CD14-positive monocyte (primary cell): ENCODE results near the gene CRYBA2. TPM values are rescaled to one million over a fixed set of nuclear protein-coding genes. Genes with fewer than 3 reads are reported as not detected.

Experiments used
- DNase-seq, 3 donors: peaks; one replicate each; pipeline ENCODE4 v3.0.0-alpha.2; 2011 to 2022
- H2AFZ ChIP-seq: 2 replicates; pipeline ENCODE4 v1.6.0; 2012; ENCODE audit warnings: mild to moderate bottlenecking, low read depth, low read length, inconsistent platforms; ENCODE audit not compliant: insufficient read depth, poor library complexity, severe bottlenecking
- H3K27ac ChIP-seq, 2 donors: 1 replicate in 1 of 2; 2 replicates in 1 of 2; pipeline ENCODE4 v1.5.1; 2012 to 2013; ENCODE audit warnings: low read length in 2 of 2, control low read depth in 1 of 2, inconsistent platforms in 1 of 2, low read depth in 1 of 2, mild to moderate bottlenecking in 1 of 2
- H3K27me3 ChIP-seq, 2 donors: one replicate each; pipeline versions ENCODE4 v1.6.0 to v1.6.1; 2011 to 2013; ENCODE audit warnings: low read length in 2 of 2; ENCODE audit not compliant: control insufficient read depth in 2 of 2, insufficient read depth in 2 of 2
- H3K36me3 ChIP-seq, 2 donors: replicated peaks in 1 of 2; 1 replicate in 1 of 2; 2 replicates in 1 of 2; pipeline versions ENCODE4 v1.5.1 to v1.6.1; 2012 to 2013; ENCODE audit warnings: low read length in 2 of 2, control low read depth in 1 of 2, inconsistent platforms in 1 of 2, mild to moderate bottlenecking in 1 of 2; ENCODE audit not compliant: insufficient read depth in 2 of 2, control insufficient read depth in 1 of 2
- H3K4me1 ChIP-seq, 2 donors: 1 replicate in 1 of 2; 2 replicates in 1 of 2; pipeline versions ENCODE4 v1.5.1 to v1.6.1; 2012 to 2013; ENCODE audit warnings: low read length in 2 of 2, control low read depth in 1 of 2, inconsistent platforms in 1 of 2, mild to moderate bottlenecking in 1 of 2, moderate library complexity in 1 of 2; ENCODE audit not compliant: insufficient read depth in 2 of 2, control insufficient read depth in 1 of 2
- H3K4me2 ChIP-seq: replicated peaks from 2 replicates; pipeline ENCODE3; 2012; ENCODE audit warnings: low read length, moderate library complexity, mild to moderate bottlenecking; ENCODE audit not compliant: poor library complexity, severe bottlenecking; ENCODE audit errors: extremely low read depth
- H3K4me3 ChIP-seq, 3 experiments: fragments of 200-600 bp in 1 of 3; sonication (generic) in 1 of 3; replicated peaks in 1 of 3; 1 replicate in 2 of 3; 2 replicates in 1 of 3; pipeline ENCODE4 v1.5.1; 2011 to 2013; ENCODE audit warnings: low read length in 3 of 3, mild to moderate bottlenecking in 3 of 3, control low read depth in 2 of 3, low read depth in 2 of 3, inconsistent platforms in 1 of 3, moderate library complexity in 1 of 3
- H3K79me2 ChIP-seq: 2 replicates; pipeline ENCODE4 v1.6.0; 2012; ENCODE audit warnings: mild to moderate bottlenecking, control low read depth, inconsistent platforms, low read length, moderate library complexity; ENCODE audit not compliant: insufficient read depth
- H3K9ac ChIP-seq: 2 replicates; pipeline ENCODE4 v1.6.0; 2017; ENCODE audit warnings: low read length, mild to moderate bottlenecking; ENCODE audit not compliant: insufficient read depth, poor library complexity, severe bottlenecking
- H3K9me3 ChIP-seq, 2 donors: replicated peaks in 1 of 2; 1 replicate in 1 of 2; 2 replicates in 1 of 2; pipeline versions ENCODE4 v1.5.1 to v1.6.1; 2012 to 2013; ENCODE audit warnings: low read length in 2 of 2, control low read depth in 1 of 2; ENCODE audit not compliant: control insufficient read depth in 1 of 2, insufficient read depth in 1 of 2
- H4K20me1 ChIP-seq: 2 replicates; pipeline ENCODE4 v1.6.0; 2012; ENCODE audit warnings: mild to moderate bottlenecking, low read length, control low read depth, moderate library complexity; ENCODE audit not compliant: insufficient read depth
- H3K27ac Mint-ChIP-seq, 7 donors: one replicate each; pipeline ENCODE4 v1.8.0; 2020; ENCODE audit warnings: mild to moderate bottlenecking in 7 of 7, mixed read lengths in 7 of 7, moderate library complexity in 6 of 7, inconsistent platforms in 2 of 7
- H3K27me3 Mint-ChIP-seq, 3 donors: one replicate each; pipeline ENCODE4 v1.8.0; 2021 to 2022; ENCODE audit warnings: low read depth in 3 of 3, mild to moderate bottlenecking in 3 of 3, mixed read lengths in 3 of 3, moderate library complexity in 3 of 3, inconsistent platforms in 1 of 3
- H3K36me3 Mint-ChIP-seq, 2 donors: one replicate each; pipeline ENCODE4 v1.8.0; 2020; ENCODE audit warnings: mixed read lengths in 2 of 2, inconsistent platforms in 1 of 2, mild to moderate bottlenecking in 1 of 2
- H3K4me1 Mint-ChIP-seq: one replicate; pipeline ENCODE4 v1.8.0; 2020; ENCODE audit warnings: mild to moderate bottlenecking, mixed read lengths
- H3K4me3 Mint-ChIP-seq, 2 donors: one replicate each; pipeline ENCODE4 v1.8.0; 2020; ENCODE audit warnings: mild to moderate bottlenecking in 2 of 2, mixed read lengths in 2 of 2, moderate library complexity in 1 of 2
- H3K9me3 Mint-ChIP-seq, 7 donors: one replicate each; pipeline ENCODE4 v1.8.0; 2020 to 2022; ENCODE audit warnings: mixed read lengths in 7 of 7, mild to moderate bottlenecking in 6 of 7, moderate library complexity in 6 of 7, inconsistent platforms in 2 of 7
- WGBS: methylation state at CpG from one replicate; pipeline ENCODE4 v1.1.5; 2013; ENCODE audit warnings: missing lambda C conversion rate; ENCODE audit not compliant: insufficient coverage; 5-methylcytosine and 5-hydroxymethylcytosine counted together
- intact Hi-C, 2 donors: fragments of 100-400 bp; cut with micrococcal nuclease; formaldehyde crosslinking; loops; one replicate each; pipeline versions ENCODE4 v1.15.0 to v1.15.1; 2023
- polyA plus RNA-seq, 3 donors: library from polyadenylated mRNA; depleted of rRNA in 1 of 3; unstranded in 2 of 3; stranded (reverse) in 1 of 3; fragments of 300-500 nt in 2 of 3; fragments of >200 nt in 1 of 3; fragmentation: Illumina TruSeq in 2 of 3; gene quantifications; 1 replicate in 2 of 3; 2 replicates in 1 of 3; pipeline ENCODE4 v1.2.3, GENCODE V29; 2012 to 2021
- TF ChIP-seq, protein P1 (sequence below): fragments of 200-600 bp; IDR thresholded peaks from one replicate; pipeline ENCODE4 v1.8.0; 2022; ENCODE audit warnings: antibody characterized with exemption, mild to moderate bottlenecking

The CRYBA2 gene
- polyA plus RNA-seq, 3 donors = not detected

DNA sequence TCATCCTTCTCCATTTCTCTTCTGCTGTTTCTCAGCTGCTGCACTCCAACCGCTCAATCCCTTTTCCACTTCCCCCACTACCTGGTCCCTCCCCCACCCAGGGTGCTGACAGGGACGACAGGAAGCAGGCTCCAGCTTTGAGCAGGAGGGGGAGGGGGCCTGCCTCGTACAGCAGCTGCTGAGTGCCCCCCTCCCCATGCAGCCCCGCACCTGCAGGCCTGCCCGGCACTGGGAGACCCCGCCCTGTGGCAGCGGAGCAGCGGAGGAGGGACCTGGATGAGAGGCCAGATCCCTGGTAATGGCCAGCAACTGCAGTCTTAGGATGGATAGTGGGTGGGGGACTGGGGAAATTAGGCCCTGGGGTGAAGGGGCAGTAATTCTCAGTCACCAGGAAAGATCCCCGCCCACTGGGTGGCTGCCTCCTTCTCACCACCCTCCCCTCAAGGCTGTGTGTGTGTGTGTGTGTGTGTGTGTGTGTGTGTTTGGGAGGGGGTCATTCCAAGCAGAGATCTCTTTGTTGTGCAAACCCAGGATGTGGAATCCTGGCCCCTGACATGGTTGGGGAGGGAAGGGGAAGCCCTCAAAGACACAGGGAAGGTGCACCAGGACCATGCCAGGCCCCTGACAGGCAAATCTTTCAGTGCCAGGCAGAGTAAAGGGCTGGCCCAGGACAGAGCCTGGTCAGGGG lies 6.8 kb upstream of the CRYBA2 start:
- TF ChIP-seq, protein P1, sequence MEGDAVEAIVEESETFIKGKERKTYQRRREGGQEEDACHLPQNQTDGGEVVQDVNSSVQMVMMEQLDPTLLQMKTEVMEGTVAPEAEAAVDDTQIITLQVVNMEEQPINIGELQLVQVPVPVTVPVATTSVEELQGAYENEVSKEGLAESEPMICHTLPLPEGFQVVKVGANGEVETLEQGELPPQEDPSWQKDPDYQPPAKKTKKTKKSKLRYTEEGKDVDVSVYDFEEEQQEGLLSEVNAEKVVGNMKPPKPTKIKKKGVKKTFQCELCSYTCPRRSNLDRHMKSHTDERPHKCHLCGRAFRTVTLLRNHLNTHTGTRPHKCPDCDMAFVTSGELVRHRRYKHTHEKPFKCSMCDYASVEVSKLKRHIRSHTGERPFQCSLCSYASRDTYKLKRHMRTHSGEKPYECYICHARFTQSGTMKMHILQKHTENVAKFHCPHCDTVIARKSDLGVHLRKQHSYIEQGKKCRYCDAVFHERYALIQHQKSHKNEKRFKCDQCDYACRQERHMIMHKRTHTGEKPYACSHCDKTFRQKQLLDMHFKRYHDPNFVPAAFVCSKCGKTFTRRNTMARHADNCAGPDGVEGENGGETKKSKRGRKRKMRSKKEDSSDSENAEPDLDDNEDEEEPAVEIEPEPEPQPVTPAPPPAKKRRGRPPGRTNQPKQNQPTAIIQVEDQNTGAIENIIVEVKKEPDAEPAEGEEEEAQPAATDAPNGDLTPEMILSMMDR = no peak
- no peak overlapping the region for H3K9ac ChIP-seq
- intact Hi-C loops = loop anchor here in 1 of 2 donors (10.0 kb wide), 1 partner anchor 155 kb away; no protein-coding TSS in a partner anchor

DNA sequence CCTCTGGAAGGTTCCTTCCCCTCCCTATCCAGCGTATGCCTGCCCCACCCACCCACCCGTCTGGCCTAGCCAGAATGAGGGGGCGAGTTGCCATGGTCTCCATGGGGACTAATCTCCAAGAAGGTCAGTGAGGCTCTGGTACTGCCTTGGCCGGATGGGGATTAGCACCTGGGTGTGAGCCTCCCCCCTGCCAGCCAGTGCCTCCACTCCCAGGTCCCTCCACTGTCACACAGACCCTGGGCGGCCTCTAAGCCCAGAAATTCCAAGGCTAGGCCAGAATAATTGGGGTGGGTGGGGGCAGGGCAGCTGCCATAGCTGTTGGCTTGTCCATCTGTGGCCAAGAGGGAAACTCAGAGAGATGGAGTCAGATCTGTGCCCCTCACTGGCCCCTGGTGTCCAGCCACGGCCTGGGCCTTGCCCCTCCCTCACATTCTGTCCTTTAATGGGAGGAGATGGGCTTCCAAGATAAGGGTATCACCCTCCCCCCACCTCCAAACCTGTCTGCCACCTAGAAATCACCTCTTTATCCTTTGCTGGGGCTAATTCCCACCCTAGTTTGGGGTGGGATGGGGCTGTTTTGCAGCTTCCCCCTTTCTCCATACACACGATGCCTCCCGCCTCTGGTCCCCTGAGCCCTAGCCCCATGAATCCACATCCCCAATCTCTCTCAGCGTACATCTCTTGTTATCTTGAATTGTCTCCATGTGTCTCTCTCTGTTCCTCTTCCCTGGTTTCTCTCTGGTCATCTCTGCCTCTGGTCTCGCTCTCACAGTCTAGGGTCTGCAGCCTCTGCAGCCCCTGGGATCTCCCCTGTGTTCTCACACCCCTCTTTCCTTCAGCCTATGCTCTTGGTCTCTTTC lies 6.0 kb upstream of the CRYBA2 start:
- Histone ChIP-seq H3K4me3 (no peak overlapping the region), H2AFZ (no peak overlapping the region), H3K4me1 (peaks cover 3 to 5% of the 10 kb centered on the region in 2 donors), H3K9ac (no peak overlapping the region), H3K4me2 (no peak overlapping the region), H3K27me3 (peaks cover 58 to 95% of the 10 kb centered on the region in 2 donors), H4K20me1 (no peaks in the 10 kb centered on the region), H3K79me2 (no peaks in the 10 kb centered on the region), H3K36me3 (no peaks in the 10 kb centered on the region), H3K27ac (no peak overlapping the region), H3K9me3 (peaks cover 0 to 33% of the 10 kb centered on the region in 2 donors)
- intact Hi-C loops = loop anchor here in 1 of 2 donors (10.0 kb wide), 1 partner anchor 156 kb away; no protein-coding TSS in a partner anchor
- H3K27ac Mint-ChIP-seq = peak overlapping the region in 1 of 7 donors; percentile 56
- WGBS = 58% methylated on average over 4 of the region's 10 CpGs
- no peak for DNase-seq
- peak overlapping the region in 1 of 2 donors; percentile 58 for H3K4me3 Mint-ChIP-seq
- peaks cover 0 to 21% (median 5%) of the 10 kb centered on the region in 7 donors for H3K9me3 Mint-ChIP-seq
- peaks cover 85 to 97% (median 96%) of the 10 kb centered on the region in 3 donors for H3K27me3 Mint-ChIP-seq
- TF ChIP-seq, protein P1 = no peak
- H3K4me1 Mint-ChIP-seq = peaks cover 13% of the 10 kb centered on the region
- H3K36me3 Mint-ChIP-seq = peaks cover 0 to 4% of the 10 kb centered on the region in 2 donors

More for the DNA sequence above, 6.8 kb upstream of the CRYBA2 start:
- H3K27ac ChIP-seq = no peak overlapping the region
- no peak for DNase-seq
- H3K4me3 ChIP-seq = no peak overlapping the region
- no peaks in the 10 kb centered on the region for H4K20me1 ChIP-seq
- 11% methylated on average over 5 of the region's 9 CpGs for WGBS
- peaks cover 3 to 5% of the 10 kb centered on the region in 2 donors for H3K4me1 ChIP-seq
- H3K9me3 ChIP-seq = peaks cover 0 to 31% of the 10 kb centered on the region in 2 donors
- Mint-ChIP-seq H3K4me1 (peaks cover 13% of the 10 kb centered on the region), H3K27me3 (peaks cover 83 to 95% (median 95%) of the 10 kb centered on the region in 3 donors), H3K27ac (peak overlapping the region in 1 of 7 donors; percentile 56), H3K4me3 (peak overlapping the region in 1 of 2 donors; percentile 58), H3K36me3 (peaks cover 0 to 4% of the 10 kb centered on the region in 2 donors), H3K9me3 (peaks cover 0 to 16% (median 5%) of the 10 kb centered on the region in 7 donors)
- peaks cover 55 to 94% of the 10 kb centered on the region in 2 donors for H3K27me3 ChIP-seq
- no peaks in the 10 kb centered on the region for H3K79me2 ChIP-seq
- no peak overlapping the region for H3K4me2 ChIP-seq
- no peaks in the 10 kb centered on the region for H3K36me3 ChIP-seq
- H2AFZ ChIP-seq = no peak overlapping the region
